IPS-18a (cell line): ENCODE data around the gene FTO.

Source experiments
- H3K27ac ChIP-seq: one replicate; pipeline ENCODE4 v1.5.1; 2013; ENCODE audit warnings: low read length
- H3K27me3 ChIP-seq: one replicate; pipeline ENCODE4 v1.6.1; 2013; ENCODE audit warnings: mild to moderate bottlenecking, low read length; ENCODE audit not compliant: control insufficient read depth, insufficient read depth
- H3K36me3 ChIP-seq: one replicate; pipeline ENCODE4 v1.6.1; 2013; ENCODE audit warnings: low read depth, low read length; ENCODE audit not compliant: control insufficient read depth
- H3K4me1 ChIP-seq: one replicate; pipeline ENCODE4 v1.6.1; 2013; ENCODE audit warnings: low read depth, low read length; ENCODE audit not compliant: control insufficient read depth
- H3K4me3 ChIP-seq: one replicate; pipeline ENCODE4 v1.5.1; 2013; ENCODE audit warnings: low read length
- H3K9ac ChIP-seq: one replicate; pipeline ENCODE4 v1.6.1; 2013; ENCODE audit warnings: mild to moderate bottlenecking, low read length, moderate library complexity
- H3K9me3 ChIP-seq: one replicate; pipeline ENCODE4 v1.6.1; 2013; ENCODE audit warnings: low read depth, low read length; ENCODE audit not compliant: control insufficient read depth

FTO gene

DNA sequence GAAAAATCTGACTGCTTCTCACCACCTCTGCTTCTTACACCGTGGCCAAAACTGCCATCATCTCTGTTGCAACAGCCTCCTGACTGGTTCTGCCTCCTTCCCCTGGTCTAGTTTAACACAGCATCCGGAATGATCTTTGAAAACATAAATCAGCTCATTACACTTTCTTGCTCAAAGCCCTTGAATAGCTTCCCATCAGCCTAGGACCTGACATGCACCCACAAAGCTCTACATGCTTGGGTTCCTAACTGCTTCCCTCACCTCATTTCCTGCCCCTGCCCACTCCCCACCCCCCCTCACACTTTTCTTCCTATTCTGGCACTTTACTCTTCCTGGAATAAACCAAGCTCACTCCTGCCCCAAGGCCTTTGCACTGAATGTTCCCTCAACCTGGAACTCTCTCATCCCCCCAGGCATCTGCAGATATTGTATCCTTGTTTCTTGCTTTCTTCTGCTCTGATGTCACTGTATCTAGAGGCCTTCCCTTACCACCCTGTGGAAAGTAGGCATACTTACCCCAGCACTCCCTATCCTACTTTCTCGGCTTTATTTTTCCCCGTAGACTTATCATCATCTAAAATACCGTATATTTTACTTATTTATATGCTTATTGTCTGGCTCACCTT lies 112.4 kb downstream of the FTO start:
- Histone ChIP-seq H3K36me3 (no peaks in the 10 kb centered on the region), H3K4me3 (no peak overlapping the region), H3K27ac (no peak overlapping the region), H3K27me3 (no peaks in the 10 kb centered on the region), H3K4me1 (no peaks in the 10 kb centered on the region), H3K9ac (no peak overlapping the region), H3K9me3 (no peaks in the 10 kb centered on the region)

DNA sequence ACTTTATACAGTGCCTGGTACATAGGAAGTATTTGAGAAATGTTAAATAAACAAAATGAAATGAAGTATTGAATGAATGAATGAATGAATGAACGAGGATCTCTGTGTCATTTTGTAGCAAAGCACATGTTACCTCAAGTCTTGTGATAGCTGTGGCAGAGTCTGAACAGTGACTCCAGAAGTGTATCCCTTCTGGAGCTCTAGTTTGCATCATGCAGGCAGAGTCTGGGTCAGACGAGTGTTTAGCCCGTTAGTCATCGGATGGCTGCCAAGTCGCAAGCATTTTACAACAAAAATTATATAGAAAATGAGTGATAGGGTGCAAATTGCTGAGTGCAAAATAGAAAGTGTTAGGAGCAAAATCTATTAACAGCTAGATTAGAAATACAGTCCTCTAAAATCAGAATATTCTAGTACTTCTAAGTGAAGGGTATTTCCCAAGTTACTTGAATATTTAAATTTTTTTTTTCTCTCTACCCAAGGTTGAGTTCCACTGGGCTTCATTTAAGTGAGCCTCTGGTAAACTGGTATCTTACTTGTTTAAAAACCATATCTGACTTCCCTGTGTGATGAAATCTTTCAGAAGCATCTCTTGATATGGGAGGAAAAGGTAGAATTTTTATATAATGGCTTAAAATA lies 113.3 kb downstream of the FTO start:
- H3K27me3 ChIP-seq: no peaks in the 10 kb centered on the region
- no peaks in the 10 kb centered on the region for H3K9me3 ChIP-seq
- no peak overlapping the region for H3K4me3 ChIP-seq
- H3K4me1 ChIP-seq: no peaks in the 10 kb centered on the region
- no peak overlapping the region for H3K27ac ChIP-seq
- no peak overlapping the region for H3K9ac ChIP-seq
- H3K36me3 ChIP-seq: no peaks in the 10 kb centered on the region

DNA sequence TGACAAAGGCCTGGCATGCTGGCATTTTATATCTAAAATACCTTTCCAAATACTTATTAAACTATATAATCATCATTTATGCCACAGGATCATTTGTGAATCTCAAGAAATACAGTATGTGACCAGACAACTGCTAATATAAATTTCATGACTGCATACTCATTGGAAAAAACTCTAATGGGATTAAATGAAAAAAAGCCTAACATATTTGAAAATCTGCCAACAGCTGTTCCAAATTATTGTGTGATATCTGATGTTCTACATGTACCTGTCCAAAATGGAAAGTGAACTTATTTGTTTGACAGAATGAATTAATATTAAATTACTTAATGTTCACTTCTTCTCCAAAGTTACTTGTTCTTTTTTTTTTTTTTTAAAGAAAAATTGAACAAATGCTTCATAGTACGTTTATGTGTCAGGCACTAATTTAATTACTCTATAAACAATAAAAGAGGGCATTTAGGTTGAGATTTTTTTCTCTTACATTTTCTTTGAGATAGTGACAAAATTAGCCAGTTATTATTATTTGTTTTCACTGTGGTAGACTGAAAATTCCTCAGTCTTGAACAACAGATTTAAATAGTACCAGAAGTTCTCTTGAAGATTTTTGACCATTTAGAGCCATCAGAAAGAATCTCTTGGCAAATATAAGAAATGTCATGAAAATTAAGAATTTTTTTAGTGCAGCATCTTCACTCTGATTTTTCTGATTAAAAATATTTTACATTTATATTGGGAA lies 114.0 kb downstream of the FTO start:
- Histone ChIP-seq H3K4me3 (no peak overlapping the region), H3K27me3 (no peaks in the 10 kb centered on the region), H3K36me3 (no peaks in the 10 kb centered on the region), H3K9ac (no peak overlapping the region), H3K4me1 (no peaks in the 10 kb centered on the region), H3K9me3 (no peaks in the 10 kb centered on the region), H3K27ac (no peak overlapping the region)

DNA sequence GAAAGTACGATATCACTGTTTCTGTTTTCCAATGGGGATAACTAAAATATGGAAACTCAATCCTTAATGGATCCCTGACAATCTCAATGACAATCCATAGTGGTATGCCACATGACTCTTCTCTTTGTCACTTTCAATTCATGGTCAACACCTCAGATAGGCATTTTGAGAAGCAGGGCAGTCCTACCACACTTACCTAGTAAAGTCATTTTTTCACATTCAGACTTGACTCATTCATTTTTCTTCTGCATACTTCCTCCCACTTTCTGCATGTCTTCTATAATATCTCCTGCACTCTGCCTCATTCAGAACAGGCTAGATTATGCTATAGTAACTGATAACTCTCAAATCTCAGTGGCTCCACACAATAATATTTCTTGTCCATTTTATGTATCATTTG lies 117.5 kb downstream of the FTO start:
- Histone ChIP-seq H3K4me3 (no peak overlapping the region), H3K9me3 (no peaks in the 10 kb centered on the region), H3K9ac (no peak overlapping the region), H3K36me3 (no peaks in the 10 kb centered on the region), H3K27ac (no peak overlapping the region), H3K4me1 (no peaks in the 10 kb centered on the region), H3K27me3 (no peaks in the 10 kb centered on the region)

DNA sequence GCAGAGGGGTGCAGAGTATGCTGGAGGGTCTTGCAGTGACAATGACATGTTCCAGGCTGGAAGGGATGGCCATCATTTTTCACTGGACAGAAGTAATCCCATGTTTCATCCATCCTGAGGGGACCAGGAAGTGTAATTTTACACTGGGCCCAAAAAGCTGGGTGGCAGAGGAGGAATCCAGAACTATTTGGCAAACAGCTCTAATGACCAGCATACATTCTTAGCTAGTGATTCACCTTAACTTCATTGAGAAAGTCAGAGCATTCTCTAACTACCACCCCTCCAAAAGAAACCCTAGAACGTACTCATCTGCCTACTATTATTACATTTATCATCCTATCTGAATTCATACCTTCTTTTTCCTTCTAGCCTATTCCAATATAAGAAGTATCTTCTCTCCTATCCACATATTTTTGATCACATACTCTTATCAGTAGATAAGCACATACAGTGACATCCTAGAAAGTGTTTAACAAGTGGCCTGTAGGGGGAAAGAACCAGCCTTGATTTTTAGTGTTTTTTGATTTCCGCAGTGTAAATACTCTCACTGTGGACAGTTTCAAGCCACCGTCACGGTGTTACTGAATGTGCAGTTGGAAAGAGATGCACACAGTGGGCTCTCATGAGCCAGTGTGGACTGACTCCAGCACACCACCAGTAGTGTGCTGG lies 118.1 kb downstream of the FTO start:
- H3K36me3 ChIP-seq: no peaks in the 10 kb centered on the region
- no peak overlapping the region for H3K27ac ChIP-seq
- H3K9me3 ChIP-seq: no peaks in the 10 kb centered on the region

DNA sequence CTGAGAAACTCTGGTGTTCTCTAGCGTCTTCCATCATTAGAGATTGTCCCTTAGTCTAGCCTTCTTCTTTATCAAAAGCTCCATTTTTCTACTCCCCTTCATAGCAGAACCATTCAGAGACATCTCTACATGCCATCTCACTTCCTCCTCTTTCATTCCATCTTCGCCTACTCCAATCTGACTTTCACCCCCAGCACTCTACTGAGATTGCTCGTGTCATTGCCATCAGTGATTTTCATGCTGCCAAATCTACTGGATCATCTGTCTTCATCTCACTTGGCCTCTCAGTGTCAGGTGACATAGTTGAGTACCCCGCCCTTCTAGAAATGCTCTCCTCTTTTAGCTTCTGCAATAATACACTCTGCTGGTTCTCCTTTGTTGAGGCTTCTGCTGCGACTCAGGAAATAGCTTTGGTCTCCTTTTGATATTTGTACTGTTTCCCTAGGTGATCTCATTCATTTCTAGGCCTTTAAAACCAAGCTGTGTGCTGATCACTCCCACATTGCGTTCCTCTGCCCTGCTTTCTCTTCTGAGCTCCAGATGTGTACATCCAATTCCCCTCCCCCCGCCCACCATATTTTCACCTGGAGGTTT lies 119.1 kb downstream of the FTO start:
- no peak overlapping the region for H3K9ac ChIP-seq
- no peaks in the 10 kb centered on the region for H3K27me3 ChIP-seq
- no peak overlapping the region for H3K4me3 ChIP-seq
- H3K9me3 ChIP-seq: no peaks in the 10 kb centered on the region
- H3K27ac ChIP-seq: no peak overlapping the region
- H3K36me3 ChIP-seq: no peaks in the 10 kb centered on the region
- H3K4me1 ChIP-seq: peaks cover 5% of the 10 kb centered on the region

More for the DNA sequence above, 118.1 kb downstream of the FTO start:
- H3K4me1 ChIP-seq: no peaks in the 10 kb centered on the region
- H3K9ac ChIP-seq: no peak overlapping the region
- H3K4me3 ChIP-seq: no peak overlapping the region
- H3K27me3 ChIP-seq: no peaks in the 10 kb centered on the region

DNA sequence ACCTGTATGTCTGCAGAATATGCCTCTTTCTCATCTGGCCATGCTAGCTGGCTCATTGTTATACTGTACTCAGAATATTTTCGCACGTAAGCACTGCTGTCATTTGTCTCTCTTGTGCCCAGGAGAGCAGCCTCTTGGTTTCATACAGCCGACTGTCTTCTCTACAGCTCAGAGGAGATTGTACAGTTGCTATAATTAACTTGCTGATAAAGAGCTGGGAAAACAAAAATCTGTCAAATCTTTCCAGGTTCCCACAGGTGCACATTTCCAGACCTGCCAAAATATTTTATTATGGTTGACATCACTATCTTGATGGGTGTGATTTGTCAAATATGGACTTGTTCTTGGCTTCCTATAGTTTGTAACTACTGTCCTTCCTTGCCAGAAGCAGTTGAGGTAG lies 122.7 kb downstream of the FTO start:
- H3K9ac ChIP-seq: no peak overlapping the region

DNA sequence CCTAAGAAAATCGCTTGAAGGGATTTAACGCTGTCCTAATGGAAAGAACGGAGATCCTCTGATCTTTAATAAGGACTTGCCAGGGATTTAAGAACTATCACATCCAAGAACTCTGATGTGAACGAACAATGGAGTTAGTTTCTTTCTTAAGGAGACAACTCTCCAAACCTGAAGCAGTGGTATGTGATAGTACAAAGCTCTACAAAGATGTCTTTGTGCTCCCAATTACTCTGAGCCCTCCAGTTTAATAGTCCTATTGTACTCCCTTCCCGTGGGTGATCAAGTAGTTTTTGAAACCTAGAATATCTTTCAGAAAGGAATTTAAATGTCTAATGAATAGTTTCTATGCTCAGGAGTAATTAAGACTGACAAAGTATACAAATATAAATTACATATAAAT lies 123.8 kb downstream of the FTO start:
- H3K4me3 ChIP-seq: no peak overlapping the region
- no peaks in the 10 kb centered on the region for H3K9me3 ChIP-seq

More for the DNA sequence above, 122.7 kb downstream of the FTO start:
- H3K36me3 ChIP-seq: no peaks in the 10 kb centered on the region
- no peaks in the 10 kb centered on the region for H3K9me3 ChIP-seq
- peaks cover 5% of the 10 kb centered on the region for H3K4me1 ChIP-seq
- H3K4me3 ChIP-seq: no peak overlapping the region
- H3K27me3 ChIP-seq: no peaks in the 10 kb centered on the region
- H3K27ac ChIP-seq: no peak overlapping the region

DNA sequence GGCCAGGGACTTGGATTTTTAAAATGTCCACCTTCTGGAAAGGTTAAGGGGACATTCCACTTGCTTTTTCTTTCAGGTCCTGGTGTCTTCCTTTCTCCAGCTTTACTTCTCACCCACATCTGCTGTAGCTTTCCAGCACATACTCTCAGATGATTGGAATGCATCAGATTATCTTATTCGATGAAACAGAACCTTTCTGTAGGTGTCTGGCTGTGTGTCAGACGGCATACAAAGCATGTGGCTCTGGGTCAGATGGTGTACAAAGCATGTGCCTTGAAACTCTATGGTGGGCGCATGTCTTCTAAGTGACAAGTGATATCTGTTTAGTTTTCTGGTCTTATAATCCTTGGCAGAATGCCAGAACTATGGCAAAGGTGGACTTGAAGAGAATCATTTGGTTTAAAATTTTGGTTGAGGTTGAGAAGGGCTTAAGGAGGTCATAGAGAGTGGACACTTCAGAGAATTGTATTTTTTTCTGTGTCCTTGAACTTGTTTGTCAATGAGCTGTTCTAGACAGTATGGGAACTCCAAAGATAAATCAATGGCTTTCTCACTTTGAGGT lies 125.3 kb downstream of the FTO start:
- no peak overlapping the region for H3K9ac ChIP-seq
- no peaks in the 10 kb centered on the region for H3K27me3 ChIP-seq
- no peaks in the 10 kb centered on the region for H3K9me3 ChIP-seq
- no peak overlapping the region for H3K4me3 ChIP-seq
- H3K27ac ChIP-seq: no peak overlapping the region
- H3K4me1 ChIP-seq: peaks cover 5% of the 10 kb centered on the region
- H3K36me3 ChIP-seq: no peaks in the 10 kb centered on the region

More for the DNA sequence above, 123.8 kb downstream of the FTO start:
- H3K27me3 ChIP-seq: no peaks in the 10 kb centered on the region
- peaks cover 5% of the 10 kb centered on the region for H3K4me1 ChIP-seq
- no peaks in the 10 kb centered on the region for H3K36me3 ChIP-seq
- no peak overlapping the region for H3K9ac ChIP-seq
- no peak overlapping the region for H3K27ac ChIP-seq

DNA sequence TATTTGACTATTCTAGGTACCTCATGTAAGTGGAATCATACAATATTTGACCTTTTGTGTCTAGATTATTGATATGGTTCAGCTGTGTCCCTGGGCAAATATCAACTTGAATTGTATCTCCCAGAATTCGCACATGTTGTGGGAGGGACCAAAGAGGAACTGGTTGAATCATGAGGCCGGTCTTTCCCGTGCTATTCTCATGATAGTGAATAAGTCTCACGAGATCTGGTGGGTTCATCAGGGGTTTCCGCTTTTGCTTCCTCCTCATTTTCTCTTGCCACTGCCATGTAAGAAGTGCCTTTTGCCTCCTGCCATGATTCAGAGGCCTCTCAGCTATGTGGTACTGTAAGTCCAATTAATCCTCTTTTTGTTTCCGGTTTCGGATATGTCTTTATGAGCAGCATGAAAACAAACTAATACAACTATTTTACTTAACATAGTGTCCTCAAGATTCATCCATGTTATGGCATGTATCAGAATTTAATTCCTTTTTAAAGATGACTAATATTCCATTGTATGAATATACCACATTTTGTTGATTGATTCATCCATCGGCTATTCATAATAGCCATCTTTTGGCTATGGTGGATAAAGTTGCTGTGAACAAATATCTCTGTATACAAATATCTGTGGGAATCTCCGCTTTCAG lies 129.1 kb downstream of the FTO start:
- Histone ChIP-seq H3K4me1 (no peaks in the 10 kb centered on the region), H3K27ac (no peak overlapping the region), H3K9me3 (no peaks in the 10 kb centered on the region), H3K9ac (no peak overlapping the region), H3K27me3 (no peaks in the 10 kb centered on the region), H3K4me3 (no peak overlapping the region), H3K36me3 (no peaks in the 10 kb centered on the region)

DNA sequence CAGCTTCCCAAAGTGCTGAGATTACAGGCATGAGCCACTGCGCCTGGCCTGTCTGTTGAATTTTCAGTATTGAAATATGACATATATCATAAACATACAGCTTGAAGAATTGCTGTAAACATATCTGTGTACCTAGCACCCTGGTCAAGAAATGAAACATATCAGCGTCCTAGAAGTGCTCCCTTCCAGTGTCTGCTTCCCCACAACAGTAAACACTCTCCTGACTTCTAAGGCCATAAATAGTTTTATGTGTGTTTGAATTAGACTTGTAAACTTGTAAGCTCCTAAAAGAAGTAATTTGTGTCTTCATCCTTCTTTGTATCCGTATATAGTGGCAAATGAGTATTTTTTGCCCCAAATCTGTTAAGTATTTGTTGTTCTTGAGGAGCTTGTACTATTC lies 132.2 kb downstream of the FTO start:
- Histone ChIP-seq H3K9ac (no peak overlapping the region), H3K27me3 (no peaks in the 10 kb centered on the region), H3K4me3 (no peak overlapping the region), H3K9me3 (no peaks in the 10 kb centered on the region), H3K4me1 (no peaks in the 10 kb centered on the region), H3K27ac (no peak overlapping the region), H3K36me3 (no peaks in the 10 kb centered on the region)
